Fibroblast of peridontal ligament (primary cell): ENCODE measurements around the gene CLBA1.
A peak's percentile ranks its signal among the peaks of the same experiment; 100 is the strongest.

Experiments used
- DNase-seq: peaks from one replicate; pipeline ENCODE4 v3.0.0-alpha.2; 2010; ENCODE audit errors: extremely low read depth

Gene CLBA1

DNA sequence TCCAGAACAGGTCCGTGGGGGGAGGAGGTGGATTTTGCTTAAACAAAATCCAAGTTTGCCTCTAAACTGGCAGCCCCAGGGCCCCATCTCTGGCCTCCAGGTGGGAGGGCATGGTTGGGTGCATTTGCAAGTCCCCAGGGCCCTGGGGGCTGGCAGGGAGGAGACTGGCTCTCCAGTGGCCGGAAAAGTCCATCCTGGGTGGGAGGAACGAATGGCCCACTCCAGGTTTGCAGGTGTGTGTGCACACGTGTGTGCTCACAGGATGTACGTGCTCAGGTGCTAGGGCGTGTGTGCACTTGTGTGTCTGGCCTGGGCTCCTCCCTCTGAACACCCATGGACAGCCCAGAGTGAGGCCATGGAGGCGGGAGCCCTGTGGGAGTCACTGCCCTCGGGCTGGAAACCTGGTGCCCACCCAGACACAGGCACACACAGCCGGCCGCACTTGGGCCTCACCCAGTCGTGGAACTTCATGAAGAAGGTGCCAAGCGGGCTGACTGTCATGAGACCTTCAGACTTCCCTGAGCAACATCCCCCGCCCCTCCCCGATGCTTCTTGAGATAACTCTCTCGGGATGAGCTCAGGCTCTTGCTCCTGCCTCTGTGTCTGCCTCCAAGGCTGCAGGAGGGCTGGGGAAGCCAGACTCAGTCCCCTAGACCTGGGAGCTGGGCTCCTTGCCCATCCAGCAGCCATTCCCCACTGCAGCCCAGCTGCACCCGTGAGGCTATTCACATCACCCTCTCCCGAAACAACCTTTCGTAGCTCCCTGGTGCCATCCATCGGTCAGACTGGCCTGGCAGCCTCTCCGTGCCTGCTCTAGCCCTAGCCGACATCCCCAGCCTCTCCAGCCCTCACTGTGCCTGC lies 16.8 kb upstream of the CLBA1 start:
- DNase-seq: peak; percentile 48

DNA sequence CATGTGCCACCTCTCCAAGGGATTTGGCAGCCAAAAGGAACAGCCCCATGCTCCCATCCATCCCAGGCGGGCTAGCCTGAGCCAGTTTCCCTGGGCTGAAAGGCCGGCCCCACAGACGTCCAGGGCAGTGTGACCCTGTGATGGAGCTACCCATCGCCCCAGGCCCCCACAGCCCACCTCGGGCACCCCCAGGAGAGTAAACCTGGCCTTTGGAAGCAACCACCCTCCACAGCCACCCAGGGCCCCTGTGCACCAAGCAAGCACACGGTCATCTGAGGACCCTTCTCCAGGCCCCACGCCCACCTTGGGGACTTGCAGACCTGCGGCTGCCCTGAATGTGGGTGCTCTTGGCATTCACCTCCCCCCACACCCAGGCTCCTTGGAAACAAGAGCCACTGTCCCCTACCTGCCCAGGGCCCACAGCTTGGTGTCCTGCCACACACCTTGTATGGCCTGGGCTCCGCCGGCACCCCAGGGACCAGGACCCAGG lies 15.8 kb upstream of the CLBA1 start:
- no peak for DNase-seq

DNA sequence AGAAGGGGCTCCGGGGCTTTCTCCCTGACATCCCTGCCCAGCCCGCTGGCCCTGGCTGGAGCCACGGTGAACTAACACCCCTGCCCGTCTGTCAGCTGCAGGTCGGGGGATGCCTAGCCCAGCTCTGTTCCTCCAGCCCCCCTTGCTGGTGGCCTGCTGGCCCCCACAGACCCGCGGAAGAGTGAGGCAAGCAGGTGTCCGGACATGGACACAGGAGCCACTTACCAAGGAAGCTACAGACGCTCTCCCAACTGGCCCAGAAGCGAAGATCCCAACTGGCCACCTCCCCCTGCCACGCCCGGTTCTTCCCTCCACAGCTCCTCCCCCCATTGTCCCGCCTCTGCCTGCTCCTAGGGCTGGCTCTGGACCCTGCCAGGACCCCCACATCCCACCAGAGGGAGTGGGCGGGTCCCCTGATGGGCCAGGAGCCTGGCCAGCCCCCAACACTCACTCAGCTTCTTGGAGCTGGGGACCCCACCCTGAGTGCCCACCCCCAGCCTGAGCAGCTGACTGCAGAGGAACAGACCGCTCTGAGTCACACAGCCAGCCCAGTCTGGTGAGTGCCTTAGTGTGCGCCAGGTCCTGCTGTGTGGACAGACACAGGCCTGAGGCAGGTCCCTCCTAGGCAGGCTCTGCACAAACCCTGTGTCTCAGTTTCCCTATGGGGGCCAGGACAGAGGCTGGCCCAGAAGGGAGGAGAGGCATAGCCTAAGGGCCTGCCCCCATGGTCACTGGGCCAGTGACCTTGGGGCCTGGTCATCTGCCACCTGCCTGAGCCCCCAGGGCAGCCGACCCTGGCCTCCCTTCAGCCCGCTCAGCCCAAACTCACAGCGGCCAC lies 15.1 kb upstream of the CLBA1 start:
- DNase-seq: peak; percentile 54

DNA sequence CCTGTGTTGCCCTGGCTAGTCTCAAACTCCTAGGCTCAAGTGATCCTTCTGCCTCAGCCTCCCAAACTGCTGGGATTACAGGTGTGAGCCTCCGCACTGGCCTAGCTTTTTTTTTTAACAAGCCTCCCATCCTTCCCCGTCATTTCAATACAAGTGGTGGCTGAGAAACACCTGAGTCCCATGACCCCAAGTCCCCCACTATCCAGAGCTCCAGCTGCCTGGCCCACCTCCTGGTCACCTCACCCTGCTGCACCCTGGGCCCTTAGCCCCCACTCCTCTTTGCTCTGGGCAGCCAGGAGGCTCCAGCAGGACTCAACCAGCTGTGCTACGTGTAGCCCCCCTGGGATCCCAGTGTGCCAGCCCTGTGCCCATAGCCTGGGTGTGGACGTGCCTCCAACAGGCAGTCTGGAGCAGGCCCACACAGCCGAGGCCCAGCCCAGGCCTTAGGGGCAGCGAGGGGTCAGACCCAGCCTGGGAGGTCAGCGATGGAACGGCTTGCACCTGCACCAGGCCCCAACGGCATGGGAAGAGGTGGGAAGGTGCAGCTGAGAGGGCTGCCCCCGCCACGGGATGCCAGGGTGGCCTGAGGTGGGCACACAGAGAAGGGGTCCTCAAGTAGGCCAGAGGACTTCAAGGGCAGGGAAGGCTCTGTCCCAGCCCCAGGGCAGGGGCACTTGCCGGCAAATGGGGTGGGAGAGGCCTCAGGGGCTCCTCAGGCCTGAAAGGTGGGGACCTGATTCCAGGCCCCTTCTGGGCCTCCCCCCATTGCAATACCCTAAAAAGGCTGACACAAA lies 13.9 kb upstream of the CLBA1 start:
- DNase-seq: no peak

DNA sequence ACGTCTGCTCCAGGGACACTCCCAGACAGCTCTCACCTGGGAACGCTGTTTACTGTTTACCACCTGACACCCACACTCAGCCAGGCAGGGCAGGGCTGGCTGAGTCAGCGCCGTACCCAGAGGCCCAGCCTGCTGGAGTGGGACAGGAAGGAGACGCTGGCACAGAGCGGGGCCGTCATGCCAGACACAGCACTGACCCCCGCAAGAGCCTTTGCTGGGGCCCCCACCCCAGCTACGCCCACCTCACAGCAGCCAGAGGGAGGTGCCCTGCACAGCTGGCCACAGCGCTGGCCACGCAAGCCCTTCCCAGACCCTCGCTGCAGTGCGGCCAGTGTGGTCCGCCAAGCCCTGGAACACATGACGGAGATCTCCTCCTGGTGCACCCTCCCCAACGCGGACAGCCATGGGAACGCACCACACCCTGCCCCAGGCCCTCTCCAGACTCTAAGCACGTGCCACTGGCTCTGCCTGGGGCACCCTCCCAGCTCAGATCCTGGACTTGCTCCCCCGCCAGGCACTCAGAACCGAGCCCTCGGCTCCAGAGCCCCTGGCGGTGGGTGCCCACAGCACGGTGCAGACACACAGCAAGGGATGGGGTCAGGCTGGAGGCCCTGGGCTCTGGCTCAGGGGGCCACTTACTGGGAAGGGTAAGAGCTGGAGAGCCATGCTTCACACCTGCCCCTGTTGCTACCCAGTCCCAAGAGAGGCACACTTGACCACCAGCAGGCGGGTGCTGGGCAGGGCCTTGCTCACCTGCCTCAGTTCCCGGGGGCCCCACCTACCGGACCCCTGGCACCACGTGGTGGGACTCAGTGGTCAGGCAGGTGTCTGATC lies 13.1 kb upstream of the CLBA1 start:
- no peak for DNase-seq

DNA sequence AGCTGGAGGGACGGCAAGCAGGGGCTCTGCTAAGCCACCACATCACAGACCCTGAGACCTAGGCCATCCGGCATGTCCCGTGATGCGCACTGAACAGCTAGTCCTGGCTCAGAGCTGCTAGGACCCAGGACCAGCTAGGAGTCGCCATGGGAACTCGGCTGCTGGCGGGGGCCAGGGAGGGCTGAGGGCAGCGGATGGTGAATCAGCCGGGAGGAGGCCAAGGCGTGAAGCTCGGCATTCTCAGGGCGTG lies 12.5 kb upstream of the CLBA1 start:
- DNase-seq: peak; percentile 91

DNA sequence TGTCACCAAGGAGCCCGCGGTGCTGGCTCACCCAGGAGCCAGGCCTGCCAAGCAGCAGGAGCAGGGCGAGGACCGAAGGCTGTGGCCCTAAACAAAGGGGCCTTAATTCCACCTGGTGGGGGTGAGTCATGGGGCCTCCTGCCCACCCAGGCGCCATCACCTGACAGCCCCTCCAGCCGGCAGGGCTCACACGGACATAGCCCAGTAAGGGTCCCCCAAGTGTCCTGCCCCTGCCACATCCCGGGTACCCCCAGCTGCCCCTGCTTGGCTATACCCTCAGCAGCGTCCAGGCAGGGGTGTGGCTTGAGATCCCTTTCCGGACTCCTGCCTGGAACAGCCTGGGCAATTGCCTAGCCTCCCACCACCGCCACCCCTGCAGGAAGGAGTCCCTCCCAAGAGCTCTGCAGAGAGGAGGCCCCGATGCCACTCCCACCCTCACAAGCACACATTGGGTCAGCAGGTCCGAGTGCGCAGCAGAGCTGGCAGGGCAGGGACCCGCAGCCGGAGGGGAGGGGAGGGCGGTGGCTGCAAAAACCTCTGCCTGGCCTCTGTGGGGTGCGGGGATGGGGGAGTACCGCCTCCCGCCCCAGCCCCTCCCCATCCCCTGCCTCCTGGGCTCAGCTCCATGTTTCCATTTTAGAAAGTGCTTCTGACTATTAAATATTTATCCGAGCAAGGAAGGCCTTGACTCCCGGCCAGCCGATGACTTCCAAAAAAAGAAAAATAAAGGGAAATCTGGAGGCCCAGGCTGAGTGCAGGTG lies 12.0 kb upstream of the CLBA1 start:
- peak; percentile 76 for DNase-seq

DNA sequence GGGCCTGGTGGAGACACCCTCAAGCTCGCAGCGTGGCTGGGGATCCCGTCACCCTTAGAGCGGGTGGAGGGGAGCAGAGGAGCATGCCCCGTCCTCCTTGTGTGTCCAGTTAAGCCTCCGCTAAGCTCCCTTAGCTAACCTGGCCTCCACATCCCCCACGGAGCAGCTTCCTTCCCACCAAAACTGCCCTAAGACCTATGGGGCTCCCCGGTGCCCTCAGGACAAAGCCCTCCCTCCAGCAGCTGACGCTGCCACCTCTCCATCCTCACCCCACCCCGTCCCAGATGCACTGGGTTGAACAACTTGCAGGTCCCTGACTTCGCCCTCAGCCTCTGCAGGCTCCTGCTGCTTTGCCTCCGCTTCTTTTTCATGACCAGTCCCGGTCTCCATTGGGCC lies 11.4 kb upstream of the CLBA1 start:
- no peak for DNase-seq

DNA sequence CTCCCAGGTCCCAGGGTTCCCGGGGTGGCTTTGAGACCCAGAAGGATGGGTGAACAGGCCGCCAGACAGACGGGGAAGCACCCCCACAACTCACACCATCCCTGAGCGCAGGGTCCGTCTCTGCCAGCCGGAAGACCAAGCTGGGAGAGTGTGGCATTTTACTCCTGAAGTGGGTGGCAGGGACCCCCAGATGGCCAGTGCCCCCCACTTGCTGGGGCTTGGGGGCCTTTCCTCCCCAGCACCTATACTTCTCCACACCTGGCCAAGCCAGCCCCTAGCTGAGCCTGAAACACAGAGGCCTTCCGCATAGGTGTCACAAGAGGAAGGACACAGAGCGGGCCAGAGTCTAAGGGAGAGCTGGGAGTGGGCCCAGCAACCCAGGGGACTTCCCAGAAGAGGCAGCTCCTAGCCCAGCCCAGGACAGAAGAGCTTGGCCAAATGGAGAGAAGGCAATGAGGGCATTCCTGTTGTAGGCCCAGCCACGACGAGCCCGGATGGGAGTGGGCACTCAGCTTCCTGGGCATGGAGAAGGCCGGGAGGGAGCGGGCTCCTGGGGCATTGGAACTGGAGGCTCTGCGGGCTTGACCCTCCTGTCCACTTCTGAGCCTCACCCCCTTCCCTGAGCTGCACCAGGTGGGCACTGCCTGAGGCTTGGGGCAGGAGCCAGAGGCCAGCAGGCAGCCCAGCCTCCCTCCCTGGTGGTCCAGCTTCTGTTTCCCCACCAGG lies 10.8 kb upstream of the CLBA1 start:
- DNase-seq: no peak

DNA sequence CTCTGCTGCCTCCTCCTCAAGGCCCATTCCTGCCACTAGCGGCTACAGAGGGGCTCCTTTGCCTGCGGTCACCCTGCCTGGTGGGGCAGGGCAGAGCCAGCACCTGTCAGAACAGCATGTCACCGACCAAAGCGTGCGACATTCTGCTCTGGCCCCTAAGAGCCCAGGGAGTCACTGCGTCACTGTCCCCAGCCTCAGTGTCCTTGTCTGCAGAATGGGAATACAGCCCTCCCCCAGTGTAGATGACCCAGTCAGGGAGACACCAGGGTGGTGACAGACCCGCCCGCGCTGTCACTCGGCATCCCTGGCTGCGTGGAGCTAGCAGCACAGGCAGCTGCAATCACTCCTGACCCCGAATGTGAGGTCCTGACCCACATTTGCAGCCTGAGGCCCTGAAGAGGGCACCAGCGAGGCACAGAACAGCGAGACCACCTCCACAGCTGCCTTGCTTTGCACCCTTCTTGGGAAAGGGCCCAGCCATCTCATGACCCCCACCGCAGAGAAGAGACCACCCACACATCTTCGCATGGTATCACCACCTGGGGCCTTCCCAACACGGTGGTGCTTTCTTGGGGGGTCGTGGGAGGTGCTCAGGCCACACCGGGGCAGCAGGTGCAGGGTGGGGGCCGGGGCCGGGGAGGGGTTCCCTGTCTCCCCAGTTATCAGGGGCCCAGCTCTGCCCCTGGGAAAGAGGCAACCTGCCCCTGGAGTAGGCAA lies 9.9 kb upstream of the CLBA1 start:
- no peak for DNase-seq

DNA sequence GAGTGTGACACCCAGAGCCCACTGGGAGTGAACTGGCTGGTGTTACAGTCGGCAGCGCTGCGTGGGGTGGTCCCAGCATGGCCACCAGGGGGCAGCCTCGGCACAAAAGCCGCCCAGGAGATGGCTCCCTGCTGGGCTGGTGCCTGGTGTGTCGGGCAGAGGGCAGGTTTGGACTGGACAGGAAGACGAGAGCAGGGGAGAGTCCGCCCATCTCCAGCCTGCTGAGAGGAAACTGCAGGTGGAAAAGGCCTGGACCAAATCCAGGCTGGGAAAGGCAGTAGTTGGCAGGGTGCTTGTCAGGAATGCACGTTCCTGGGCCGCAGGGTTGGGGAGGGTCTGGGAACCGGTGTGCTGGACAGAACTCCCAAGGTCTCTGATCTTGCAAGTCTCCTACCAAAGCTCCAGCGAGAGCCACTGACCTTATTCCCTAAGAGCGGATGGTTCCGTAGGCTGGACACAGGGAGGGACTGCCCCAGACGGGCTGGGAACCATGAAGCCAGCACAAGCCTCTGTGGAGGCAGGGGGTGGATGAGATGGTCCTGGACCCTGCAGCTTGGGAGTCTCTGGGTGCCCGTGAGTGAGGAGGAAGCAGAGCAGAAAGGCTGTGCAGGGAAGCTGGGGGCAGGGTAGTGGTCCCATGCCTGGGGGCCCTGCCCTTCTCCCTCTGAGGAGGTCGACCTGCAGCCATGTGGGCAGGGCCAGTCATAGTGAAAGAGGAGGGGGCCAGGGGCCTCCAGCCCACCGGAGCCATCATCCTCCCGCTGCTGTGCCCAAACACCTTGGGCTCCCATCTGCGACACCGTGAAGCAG lies 9.2 kb upstream of the CLBA1 start:
- DNase-seq: peak; percentile 73

DNA sequence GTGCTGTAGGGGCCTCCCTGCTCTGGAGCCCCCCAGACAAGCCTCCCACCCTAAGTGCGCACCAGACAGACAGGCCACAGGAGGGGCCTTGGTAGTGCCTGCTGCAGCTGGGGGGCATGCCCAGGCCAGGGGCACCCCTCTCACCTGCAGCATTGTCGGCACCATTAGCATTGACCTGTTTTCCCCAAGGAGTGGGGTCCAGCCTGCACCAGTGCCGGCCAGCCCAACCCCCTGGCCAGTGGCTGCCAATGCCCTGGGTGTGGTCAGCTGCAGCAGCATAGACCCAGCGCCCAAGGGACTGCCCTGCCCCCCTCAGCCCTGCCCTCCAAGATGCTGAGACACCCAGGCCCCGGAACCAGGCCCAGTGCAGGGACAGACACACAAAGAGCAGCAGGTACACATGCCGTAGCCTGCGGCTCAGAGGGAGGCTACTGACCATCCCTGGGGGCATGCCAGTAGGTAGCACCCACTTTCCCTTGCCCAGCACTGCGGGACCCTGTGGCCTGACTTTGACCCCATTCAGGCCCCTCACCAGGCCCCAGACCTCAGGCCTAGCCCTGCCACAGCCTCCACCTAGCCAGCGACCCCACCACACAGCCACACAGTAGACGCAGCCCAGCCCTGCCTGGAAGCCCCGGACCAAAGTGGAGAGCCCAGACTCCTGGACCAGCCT lies 8.4 kb upstream of the CLBA1 start:
- no peak for DNase-seq

DNA sequence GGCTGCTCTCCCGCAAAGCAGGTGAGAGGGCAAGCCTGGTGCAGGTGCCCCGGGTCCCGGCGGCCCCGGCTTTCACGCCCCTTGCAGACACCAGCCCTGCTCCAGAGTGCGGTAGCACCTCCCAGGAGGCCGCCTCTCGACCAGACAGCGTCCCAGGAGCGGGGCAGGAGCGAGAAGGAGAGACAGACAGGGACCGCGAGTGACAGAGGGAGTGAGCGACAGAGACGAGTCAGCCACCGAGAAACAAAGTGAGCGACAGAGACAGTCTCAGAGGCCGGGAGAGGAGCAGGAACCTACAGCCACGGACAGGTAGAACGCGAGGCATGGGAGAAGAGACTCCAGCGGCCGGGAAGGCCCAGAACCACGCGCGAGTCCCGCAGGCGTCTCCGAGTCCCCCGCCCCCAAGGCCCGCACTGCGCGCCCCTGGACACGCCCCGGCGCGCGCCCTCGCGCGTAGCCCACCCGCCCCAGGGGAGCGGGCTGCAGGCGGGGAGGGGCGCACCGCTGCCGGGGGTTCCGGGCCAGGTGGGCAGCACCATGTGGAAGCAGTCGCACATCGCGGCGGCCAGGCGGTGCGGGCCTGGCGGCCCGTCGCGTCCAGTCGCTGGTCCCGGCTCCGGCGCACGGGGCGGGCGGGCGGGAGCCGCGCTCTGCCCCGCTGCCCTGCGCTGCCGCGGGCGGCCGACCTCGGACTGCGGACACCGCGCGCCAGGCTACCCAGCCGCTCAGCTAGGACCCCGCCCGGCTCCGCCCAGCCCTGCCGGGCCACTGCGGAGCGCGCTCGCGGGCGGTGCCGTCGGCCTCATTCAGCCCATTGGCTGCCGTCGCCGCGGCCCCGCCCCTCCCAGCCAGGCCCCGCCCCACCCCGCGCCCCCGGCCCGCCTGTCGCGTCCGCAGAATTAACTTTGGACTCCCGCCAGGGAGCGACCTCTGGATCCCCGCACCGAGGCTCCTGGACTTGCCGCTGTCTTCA lies 7.6 kb upstream of the CLBA1 start, which contains the start of gene AHNAK2:
AHNAK2 (minus strand) TSS at position 694 of the 973 bp plus-strand sequence; CDS start at position 557, 137 bp downstream.
- peak; percentile 43 for DNase-seq

DNA sequence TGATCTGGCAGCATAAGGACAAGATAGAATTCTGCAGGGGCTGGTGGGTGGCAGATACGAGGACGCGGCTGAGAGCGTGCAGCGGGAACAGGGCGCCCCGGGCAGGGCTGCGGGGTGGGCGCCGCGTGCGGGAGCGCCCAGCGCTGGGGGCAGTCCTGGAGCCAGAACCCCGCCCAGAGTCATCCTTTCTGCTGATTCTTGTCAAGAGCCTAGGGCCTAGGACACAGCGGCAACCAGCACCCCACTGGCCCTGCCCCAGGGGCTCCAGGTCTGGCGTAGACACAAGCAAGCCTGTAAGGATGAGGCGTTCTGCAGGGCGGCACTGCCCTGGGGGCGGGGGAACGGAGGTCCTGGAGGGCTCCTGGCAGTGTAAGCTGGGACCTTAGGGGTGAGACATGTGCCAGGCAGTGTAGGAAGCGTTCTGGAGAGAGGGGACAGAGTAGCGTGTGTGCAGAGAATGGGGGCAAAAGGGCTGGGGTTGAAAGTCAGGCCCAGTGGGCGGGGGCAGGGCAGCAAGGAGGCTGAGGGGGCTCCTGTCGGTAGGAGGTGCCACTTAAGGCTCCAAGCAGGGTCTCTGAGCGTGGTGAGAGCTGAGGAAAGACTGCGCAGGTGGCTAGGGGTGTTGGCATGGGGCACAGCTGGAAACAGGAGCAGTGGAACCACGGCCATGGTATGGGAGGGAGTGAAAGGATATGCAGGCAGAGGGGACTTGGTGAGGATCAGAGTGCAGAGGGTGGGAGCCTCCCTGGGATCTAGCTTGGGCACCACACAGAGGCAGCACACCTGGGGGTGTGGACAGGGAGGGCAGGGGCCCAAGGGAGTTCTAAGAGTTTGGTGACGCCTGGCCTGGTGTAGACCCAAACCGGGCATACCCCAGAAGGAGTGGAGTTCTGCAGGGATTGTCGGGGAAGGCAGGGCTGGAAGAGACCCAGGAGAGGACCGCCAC lies 6.6 kb upstream of the CLBA1 start:
- no peak for DNase-seq
